H9 (cell line): ENCODE data around the gene NCLN. TPM values are rescaled to one million over a fixed set of nuclear protein-coding genes. Genes with fewer than 3 reads are reported as not detected.

ENCODE experiments used
- DNase-seq: peaks from one replicate; pipeline ENCODE4 v3.0.0-alpha.2; 2017
- H2AFZ ChIP-seq: one replicate; pipeline ENCODE4 v1.6.1; 2013; ENCODE audit warnings: mild to moderate bottlenecking, low read length, control low read depth, moderate library complexity
- H2AK5ac ChIP-seq: 2 replicates; pipeline ENCODE4 v1.6.1; 2013; ENCODE audit warnings: low read length, control low read depth, mixed read lengths; ENCODE audit not compliant: insufficient read length
- H2BK120ac ChIP-seq: one replicate; pipeline ENCODE4 v1.6.1; 2013; ENCODE audit warnings: low read depth, mild to moderate bottlenecking, low read length, control low read depth, inconsistent platforms; ENCODE audit not compliant: poor library complexity, severe bottlenecking
- H2BK12ac ChIP-seq: 2 replicates; pipeline ENCODE4 v1.6.1; 2013; ENCODE audit warnings: low read length, control low read depth, mixed read lengths, low read depth; ENCODE audit not compliant: insufficient read length
- H2BK15ac ChIP-seq: 2 replicates; pipeline ENCODE4 v1.6.1; 2013; ENCODE audit warnings: low read depth, low read length, control low read depth
- H2BK20ac ChIP-seq: one replicate; pipeline ENCODE4 v1.6.1; 2013; ENCODE audit warnings: low read depth, mild to moderate bottlenecking, low read length, control low read depth, inconsistent platforms; ENCODE audit not compliant: poor library complexity, severe bottlenecking
- H2BK5ac ChIP-seq: 2 replicates; pipeline ENCODE4 v1.6.1; 2013; ENCODE audit warnings: low read length, control low read depth, mixed read lengths; ENCODE audit not compliant: insufficient read length
- H3K14ac ChIP-seq: 2 replicates; pipeline ENCODE4 v1.6.1; 2013; ENCODE audit warnings: low read length, control low read depth; ENCODE audit not compliant: insufficient read depth
- H3K18ac ChIP-seq: 2 replicates; pipeline ENCODE4 v1.6.1; 2013; ENCODE audit warnings: low read depth, mild to moderate bottlenecking, mixed read lengths, low read length, control low read depth; ENCODE audit not compliant: insufficient read length
- H3K23ac ChIP-seq: 2 replicates; pipeline ENCODE4 v1.6.1; 2013; ENCODE audit warnings: low read length, control low read depth, mixed read lengths, low read depth; ENCODE audit not compliant: insufficient read length
- H3K23me2 ChIP-seq: 2 replicates; pipeline ENCODE4 v1.6.1; 2013; ENCODE audit warnings: low read depth, mild to moderate bottlenecking, mixed read lengths, low read length, control low read depth; ENCODE audit not compliant: insufficient read length, poor library complexity, severe bottlenecking
- H3K27ac ChIP-seq: 2 replicates; pipeline ENCODE4 v1.5.1; 2013; ENCODE audit warnings: low read length, control low read depth, mixed read lengths, low read depth; ENCODE audit not compliant: insufficient read length
- H3K27me3 ChIP-seq: 2 replicates; pipeline ENCODE4 v1.6.1; 2013; ENCODE audit warnings: low read length, control low read depth, inconsistent platforms; ENCODE audit not compliant: insufficient read depth
- H3K4ac ChIP-seq: 2 replicates; pipeline ENCODE4 v1.6.1; 2013; ENCODE audit warnings: low read depth, mild to moderate bottlenecking, control low read depth, inconsistent platforms, low read length, moderate library complexity
- H3K4me1 ChIP-seq: 2 replicates; pipeline ENCODE4 v1.6.1; 2013; ENCODE audit warnings: low read length, control low read depth, inconsistent platforms; ENCODE audit not compliant: insufficient read depth
- H3K4me2 ChIP-seq: 2 replicates; pipeline ENCODE4 v1.6.1; 2013; ENCODE audit warnings: low read length, control low read depth, mixed read lengths; ENCODE audit not compliant: insufficient read length, insufficient read depth
- H3K56ac ChIP-seq: 2 replicates; pipeline ENCODE4 v1.6.1; 2013; ENCODE audit warnings: low read depth, mild to moderate bottlenecking, mixed read lengths, low read length, control low read depth; ENCODE audit not compliant: insufficient read length
- H3K79me1 ChIP-seq: 2 replicates; pipeline ENCODE4 v1.6.1; 2013; ENCODE audit warnings: low read depth, mild to moderate bottlenecking, moderate library complexity, low read length, control low read depth, inconsistent platforms; ENCODE audit not compliant: insufficient read depth, poor library complexity, severe bottlenecking
- H3K79me2 ChIP-seq: 2 replicates; pipeline ENCODE4 v1.6.1; 2013; ENCODE audit warnings: low read length, control low read depth, inconsistent platforms; ENCODE audit not compliant: insufficient read depth
- H3K9ac ChIP-seq: 2 replicates; pipeline ENCODE4 v1.6.1; 2013; ENCODE audit warnings: low read length, control low read depth, mixed read lengths; ENCODE audit not compliant: insufficient read length; ENCODE audit errors: extremely low read depth
- H3K9me3 ChIP-seq: one replicate; pipeline ENCODE4 v1.6.1; 2013; ENCODE audit warnings: low read depth, low read length, inconsistent platforms; ENCODE audit not compliant: control insufficient read depth
- H3T11ph ChIP-seq: one replicate; pipeline ENCODE4 v1.6.1; 2013; ENCODE audit warnings: mild to moderate bottlenecking, low read length, control low read depth, inconsistent platforms
- H4K20me1 ChIP-seq: one replicate; pipeline ENCODE4 v1.6.1; 2013; ENCODE audit not compliant: control insufficient read depth, insufficient read length, insufficient read depth
- H4K5ac ChIP-seq: 2 replicates; pipeline ENCODE4 v1.6.1; 2013; ENCODE audit warnings: low read depth, mild to moderate bottlenecking, mixed read lengths, low read length, control low read depth; ENCODE audit not compliant: insufficient read length
- H4K8ac ChIP-seq: replicated peaks from 2 replicates; pipeline ENCODE4 v1.6.1; 2013; ENCODE audit warnings: low read length, control low read depth, mixed read lengths, low read depth; ENCODE audit not compliant: insufficient read length
- H4K91ac ChIP-seq: 2 replicates; pipeline ENCODE4 v1.6.1; 2013; ENCODE audit warnings: low read depth, mild to moderate bottlenecking, moderate library complexity, mixed read lengths, low read length, control low read depth; ENCODE audit not compliant: insufficient read length
- H3K27ac Mint-ChIP-seq, 3 experiments: 2 replicates in 2 of 3; 3 replicates in 1 of 3; pipeline ENCODE4 v1.8.0; 2020 to 2021; ENCODE audit warnings: mixed read lengths in 3 of 3, mild to moderate bottlenecking in 1 of 3, moderate library complexity in 1 of 3
- H3K27me3 Mint-ChIP-seq: 2 replicates; pipeline ENCODE4 v1.8.0; 2021; ENCODE audit warnings: low read depth, mild to moderate bottlenecking, moderate library complexity, mixed read lengths
- H3K36me3 Mint-ChIP-seq, 3 experiments: 2 replicates in 2 of 3; 3 replicates in 1 of 3; pipeline ENCODE4 v1.8.0; 2020 to 2021; ENCODE audit warnings: low read depth in 3 of 3, mixed read lengths in 3 of 3; ENCODE audit not compliant: insufficient read depth in 1 of 3
- H3K4me1 Mint-ChIP-seq, 2 experiments: 2 replicates each; pipeline ENCODE4 v1.8.0; 2020; ENCODE audit warnings: mixed read lengths in 2 of 2
- H3K4me3 Mint-ChIP-seq, 2 experiments: 2 replicates in 1 of 2; 3 replicates in 1 of 2; pipeline ENCODE4 v1.8.0; 2020 to 2021; ENCODE audit warnings: mild to moderate bottlenecking in 2 of 2, mixed read lengths in 2 of 2, moderate library complexity in 1 of 2
- H3K9me3 Mint-ChIP-seq, 2 experiments: 2 replicates in 1 of 2; 3 replicates in 1 of 2; pipeline ENCODE4 v1.8.0; 2020; ENCODE audit warnings: mild to moderate bottlenecking in 2 of 2, mixed read lengths in 2 of 2, moderate library complexity in 1 of 2
- WGBS: extraction: QIAGEN DNeasy Blood & Tissue Kit; methylation state at CpG from one replicate; pipeline ENCODE4 v1.1.7; 2013; ENCODE audit warnings: missing lambda C conversion rate, low lambda C conversion rate, mixed read lengths; ENCODE audit not compliant: insufficient read length; ENCODE audit errors: extremely low coverage; 5-methylcytosine and 5-hydroxymethylcytosine counted together
- total RNA-seq: library from RNA; stranded (reverse); gene quantifications from 2 replicates; pipeline ENCODE4 v1.2.1, GENCODE V29; 2021
- TF ChIP-seq, protein P1 (sequence below): fragments of 200-600 bp; sonication (generic); conservative IDR thresholded peaks from 3 replicates; pipeline ENCODE4 v1.8.0; 2021; ENCODE audit warnings: antibody characterized with exemption, mild to moderate bottlenecking

The NCLN gene
- total RNA-seq, 1 experiment from 2014 or later: 94.8 TPM

DNA sequence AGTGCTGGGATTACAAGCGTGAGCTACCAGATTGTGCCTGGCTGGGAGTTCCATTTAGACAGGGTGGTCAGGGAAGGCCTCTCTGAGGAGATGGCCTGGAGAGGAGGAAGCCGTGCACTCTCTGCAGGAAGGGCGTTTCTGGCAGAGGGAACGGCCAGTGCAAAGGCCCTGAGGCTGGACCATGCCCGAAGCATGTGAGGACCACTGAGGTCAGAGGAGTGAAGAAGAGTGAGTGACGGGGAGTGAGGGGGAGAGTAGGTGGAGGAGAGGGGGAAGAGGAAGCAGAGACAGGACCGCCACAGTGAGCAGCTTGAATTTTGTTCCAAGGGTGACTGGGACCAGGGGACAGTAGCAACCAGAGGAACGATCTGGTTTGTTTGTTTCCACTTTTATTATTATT, 71.3 kb downstream of the NCLN start:
- no peak overlapping the region for H3K27ac Mint-ChIP-seq
- no peak overlapping the region for H2BK120ac ChIP-seq
- no peak overlapping the region for H3T11ph ChIP-seq
- no peak overlapping the region for H2AK5ac ChIP-seq
- peaks cover 8 to 22% (median 20%) of the 10 kb centered on the region in 3 experiments for H3K36me3 Mint-ChIP-seq
- H3K27ac ChIP-seq: no peak overlapping the region
- no peaks in the 10 kb centered on the region for H3K9me3 ChIP-seq
- H4K20me1 ChIP-seq: no peaks in the 10 kb centered on the region
- H3K4ac ChIP-seq: no peak overlapping the region
- no peak overlapping the region for H2BK5ac ChIP-seq
- H4K8ac ChIP-seq: no peak overlapping the region
- TF ChIP-seq, protein P1, sequence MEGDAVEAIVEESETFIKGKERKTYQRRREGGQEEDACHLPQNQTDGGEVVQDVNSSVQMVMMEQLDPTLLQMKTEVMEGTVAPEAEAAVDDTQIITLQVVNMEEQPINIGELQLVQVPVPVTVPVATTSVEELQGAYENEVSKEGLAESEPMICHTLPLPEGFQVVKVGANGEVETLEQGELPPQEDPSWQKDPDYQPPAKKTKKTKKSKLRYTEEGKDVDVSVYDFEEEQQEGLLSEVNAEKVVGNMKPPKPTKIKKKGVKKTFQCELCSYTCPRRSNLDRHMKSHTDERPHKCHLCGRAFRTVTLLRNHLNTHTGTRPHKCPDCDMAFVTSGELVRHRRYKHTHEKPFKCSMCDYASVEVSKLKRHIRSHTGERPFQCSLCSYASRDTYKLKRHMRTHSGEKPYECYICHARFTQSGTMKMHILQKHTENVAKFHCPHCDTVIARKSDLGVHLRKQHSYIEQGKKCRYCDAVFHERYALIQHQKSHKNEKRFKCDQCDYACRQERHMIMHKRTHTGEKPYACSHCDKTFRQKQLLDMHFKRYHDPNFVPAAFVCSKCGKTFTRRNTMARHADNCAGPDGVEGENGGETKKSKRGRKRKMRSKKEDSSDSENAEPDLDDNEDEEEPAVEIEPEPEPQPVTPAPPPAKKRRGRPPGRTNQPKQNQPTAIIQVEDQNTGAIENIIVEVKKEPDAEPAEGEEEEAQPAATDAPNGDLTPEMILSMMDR: no peak
- H3K79me2 ChIP-seq: no peaks in the 10 kb centered on the region
- no peak overlapping the region for H2BK12ac ChIP-seq
- H3K9ac ChIP-seq: no peak overlapping the region
- no peaks in the 10 kb centered on the region for H3K4me1 ChIP-seq
- no peak overlapping the region for H3K14ac ChIP-seq
- H3K23me2 ChIP-seq: no peaks in the 10 kb centered on the region
- no peak overlapping the region for H3K18ac ChIP-seq
- H3K27me3 Mint-ChIP-seq: peaks cover 20% of the 10 kb centered on the region
- H3K27me3 ChIP-seq: no peaks in the 10 kb centered on the region
- H4K91ac ChIP-seq: no peak overlapping the region
- no peak overlapping the region for H3K23ac ChIP-seq
- no CpG with 5 or more reads among the region's 8 CpGs for WGBS
- no peaks in the 10 kb centered on the region for H3K79me1 ChIP-seq
- no peak for DNase-seq
- no peak overlapping the region for H3K4me3 Mint-ChIP-seq
- H3K9me3 Mint-ChIP-seq: no peaks in the 10 kb centered on the region; a peak in 2 of 5 replicates
- H2AFZ ChIP-seq: no peak overlapping the region
- H3K56ac ChIP-seq: no peak overlapping the region
- H2BK15ac ChIP-seq: no peak overlapping the region
- H3K4me2 ChIP-seq: no peak overlapping the region
- no peak overlapping the region for H4K5ac ChIP-seq
- no peak overlapping the region for H2BK20ac ChIP-seq
- no peaks in the 10 kb centered on the region for H3K4me1 Mint-ChIP-seq

Other genes starting within 250 kb of the NCLN start
- 4.3 and 4.6 TPM in 2 replicates for gene ZNF77, start 241.0 kb upstream of the NCLN start, total RNA-seq
- gene TLE6, start 208.4 kb upstream of the NCLN start, total RNA-seq: 1.1 and 1.7 TPM in 2 replicates
- gene TLE2, start 156.7 kb upstream of the NCLN start, total RNA-seq: 3.1 and 4.2 TPM in 2 replicates
- gene TLE5, start 123.4 kb upstream of the NCLN start, total RNA-seq: 218 and 221 TPM in 2 replicates
- 23.1 and 24.0 TPM in 2 replicates for gene GNA11, start 91.6 kb upstream of the NCLN start, total RNA-seq
- 0.20 TPM in 1 of 2 replicates, not detected in the other for gene GNA15, start 49.9 kb upstream of the NCLN start, total RNA-seq
- gene S1PR4, start 7.2 kb upstream of the NCLN start, total RNA-seq: not detected in 2 replicates
- gene CELF5, start 38.7 kb downstream of the NCLN start, total RNA-seq: 4.8 TPM in 2 replicates
- gene NFIC, start 180.7 kb downstream of the NCLN start, total RNA-seq: 5.6 and 8.0 TPM in 2 replicates